ELF-1 (cell line): Measurements from ENCODE around the gene ADRA2B.
A peak's percentile ranks its signal among the peaks of the same experiment; 100 is the strongest.
"Not testable (repeated sequence)": the region's sequence is repeated elsewhere in the genome, so short reads cannot be mapped to it uniquely, and the experiment has no call there.

Experiments
- DNase-seq: peaks from one replicate; pipeline ENCODE4 v3.0.0-alpha.2; 2016; ENCODE audit warnings: low read depth, low spot score

Gene ADRA2B

GRCh38 chr2:96069878-96070277, 46.5 kb downstream of the ADRA2B start:
- DNase-seq: not testable (repeated sequence)

- DNase-seq: not testable (repeated sequence)
Observed at GRCh38 chr2:96067902-96068581, 48.3 kb downstream of the ADRA2B start.

- not testable (repeated sequence) for DNase-seq
Observed at GRCh38 chr2:96067098-96067660, 49.2 kb downstream of the ADRA2B start.

GRCh38 chr2:96066511-96066910, 49.9 kb downstream of the ADRA2B start:
- not testable (repeated sequence) for DNase-seq

- DNase-seq: not testable (repeated sequence)
Observed at GRCh38 chr2:96065954-96066353, 50.4 kb downstream of the ADRA2B start.

DNA sequence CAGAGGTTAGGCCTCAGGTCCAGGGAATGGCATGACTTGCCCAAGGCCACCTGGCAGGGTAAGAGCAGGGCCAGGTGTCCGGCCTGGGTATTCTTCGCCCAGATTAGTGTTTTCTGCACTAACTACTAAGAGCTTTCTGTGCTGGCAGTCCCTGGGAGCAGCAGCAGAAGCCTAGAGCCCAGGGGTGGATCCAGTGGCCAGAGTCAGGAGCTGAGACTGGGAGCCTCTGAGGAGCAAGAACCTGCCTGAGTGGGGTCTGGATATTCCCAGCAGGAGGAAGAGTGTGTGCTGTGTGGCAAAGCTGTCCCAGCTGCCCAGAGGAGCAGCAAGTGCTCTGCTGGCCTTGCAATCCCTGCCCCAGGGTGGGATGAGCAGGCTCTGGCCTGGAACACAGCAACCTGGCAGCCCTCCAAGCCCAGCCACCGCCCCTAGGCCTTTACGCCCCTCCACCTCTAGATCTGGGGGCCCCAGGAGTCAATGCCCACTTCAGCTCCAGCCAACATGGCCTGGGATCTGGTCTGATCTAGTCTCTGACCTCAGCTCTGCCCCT, 50.9 kb downstream of the ADRA2B start:
- no peak for DNase-seq

DNA sequence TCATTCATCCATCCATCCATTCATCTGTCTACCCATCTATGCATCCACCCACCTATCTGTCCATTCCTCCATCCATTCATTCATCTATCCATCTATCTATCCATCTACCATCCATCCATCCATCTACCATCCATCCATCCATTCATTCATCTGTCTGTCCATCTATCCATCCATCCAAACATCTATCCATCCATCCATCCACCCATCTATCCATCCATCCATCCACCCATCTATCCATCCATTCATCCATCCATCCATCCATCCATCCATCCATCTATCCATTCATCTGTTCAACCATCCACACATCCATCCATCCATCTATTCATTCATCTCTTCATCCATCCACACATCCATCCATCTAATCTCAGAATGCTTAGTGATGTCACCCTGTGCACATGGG, 51.6 kb downstream of the ADRA2B start:
- not testable (repeated sequence) for DNase-seq

GRCh38 chr2:96064047-96064675, 52.2 kb downstream of the ADRA2B start:
- not testable (repeated sequence) for DNase-seq

GRCh38 chr2:96063116-96063899, 53.1 kb downstream of the ADRA2B start:
- DNase-seq: peak; percentile 49
